Endodermal cell (in vitro differentiated cells): Measurements from ENCODE around the gene HOXD12. TPM values are rescaled to one million over a fixed set of nuclear protein-coding genes. Genes with fewer than 3 reads are reported as not detected.

Source experiments
- DNase-seq: peaks from one replicate; pipeline ENCODE4 v3.0.0-alpha.2; 2017
- H3K27ac ChIP-seq: 2 replicates; pipeline ENCODE4 v1.5.1; 2013; ENCODE audit warnings: mild to moderate bottlenecking, low read depth, low read length, moderate library complexity
- H3K27me3 ChIP-seq: 2 replicates; pipeline ENCODE4 v1.6.1; 2013; ENCODE audit warnings: mild to moderate bottlenecking, low read length, moderate library complexity; ENCODE audit not compliant: insufficient read depth, control insufficient read depth, poor library complexity, severe bottlenecking
- H3K36me3 ChIP-seq: 2 replicates; pipeline ENCODE4 v1.7.0; 2013; ENCODE audit warnings: mild to moderate bottlenecking, low read length, moderate library complexity; ENCODE audit not compliant: control insufficient read depth, insufficient read depth
- H3K4me1 ChIP-seq: one replicate; pipeline ENCODE4 v1.7.0; 2013; ENCODE audit warnings: low read length; ENCODE audit not compliant: control insufficient read depth, insufficient read depth
- H3K4me3 ChIP-seq: 2 replicates; pipeline ENCODE4 v1.5.1; 2013; ENCODE audit warnings: mild to moderate bottlenecking, low read length, moderate library complexity
- H3K9ac ChIP-seq: 2 replicates; pipeline ENCODE4 v1.6.1; 2013; ENCODE audit warnings: mild to moderate bottlenecking, low read length, moderate library complexity; ENCODE audit not compliant: poor library complexity, severe bottlenecking; ENCODE audit errors: extremely low read depth
- H3K9me3 ChIP-seq: 2 replicates; pipeline ENCODE4 v1.6.1; 2013; ENCODE audit warnings: mild to moderate bottlenecking, low read length, moderate library complexity; ENCODE audit not compliant: control insufficient read depth
- H3K27ac Mint-ChIP-seq: 2 replicates; pipeline ENCODE4 v1.8.0; 2020; ENCODE audit warnings: mixed read lengths
- H3K27me3 Mint-ChIP-seq: 2 replicates; pipeline ENCODE4 v1.8.0; 2021; ENCODE audit warnings: mild to moderate bottlenecking, mixed read lengths; ENCODE audit not compliant: insufficient read depth
- H3K36me3 Mint-ChIP-seq: 2 replicates; pipeline ENCODE4 v1.8.0; 2020; ENCODE audit warnings: low read depth, mixed read lengths
- H3K4me1 Mint-ChIP-seq: 2 replicates; pipeline ENCODE4 v1.8.0; 2020; ENCODE audit warnings: mixed read lengths
- H3K4me3 Mint-ChIP-seq: 2 replicates; pipeline ENCODE4 v1.8.0; 2020; ENCODE audit warnings: mild to moderate bottlenecking, moderate library complexity, mixed read lengths
- H3K9me3 Mint-ChIP-seq: 2 replicates; pipeline ENCODE4 v1.8.0; 2020; ENCODE audit warnings: mild to moderate bottlenecking, mixed read lengths
- CTCF ChIP-seq: fragments of 200-600 bp; sonication (generic); conservative IDR thresholded peaks from 2 replicates; pipeline ENCODE4 v1.5.0; 2021; ENCODE audit warnings: antibody characterized with exemption, mild to moderate bottlenecking
- WGBS, 2 experiments: methylation state at CpG; one replicate each; pipeline versions ENCODE4 v1.1.5 to v1.1.7; 2013; ENCODE audit warnings: missing lambda C conversion rate in 2 of 2, mixed read lengths in 1 of 2; ENCODE audit not compliant: insufficient coverage in 1 of 2, insufficient read length in 1 of 2; 5-methylcytosine and 5-hydroxymethylcytosine counted together
- total RNA-seq, 2 donors: library from RNA; stranded (reverse); fragmentation: NEBNext Ultra II Directional in 1 of 2; extraction: Animal tissue kit (Norgen Biotek cat#: 25700) in 1 of 2; gene quantifications; 2 replicates in 1 of 2; 3 replicates in 1 of 2; pipeline ENCODE4 v1.2.1, GENCODE V29; 2021

Gene HOXD12
- total RNA-seq, 2 donors from 2014 or later: not detected

GRCh38 chr2:176105078-176105729 lies 5.6 kb downstream of the HOXD12 start:
- Histone ChIP-seq H3K9ac (no peak overlapping the region), H3K4me1 (no peaks in the 10 kb centered on the region), H3K9me3 (no peaks in the 10 kb centered on the region), H3K27ac (no peak overlapping the region), H3K36me3 (no peaks in the 10 kb centered on the region), H3K27me3 (peaks cover 99% of the 10 kb centered on the region), H3K4me3 (peak overlapping the region; percentile 27)
- Mint-ChIP-seq H3K27me3 (peaks cover 95% of the 10 kb centered on the region), H3K9me3 (no peaks in the 10 kb centered on the region), H3K4me3 (peak overlapping the region; percentile 41), H3K36me3 (no peaks in the 10 kb centered on the region), H3K27ac (no peak overlapping the region), H3K4me1 (peaks cover 26% of the 10 kb centered on the region)
- 4 to 6% methylated on average over 15 to 25 of the region's 25 CpGs for WGBS, 2 experiments
- peak; percentile 79 for DNase-seq
- no peak for TF ChIP-seq CTCF

GRCh38 chr2:176105730-176106580 lies 6.4 kb downstream of the HOXD12 start:
- Mint-ChIP-seq H3K27me3 (peaks cover 95% of the 10 kb centered on the region), H3K9me3 (no peaks in the 10 kb centered on the region), H3K4me1 (peaks cover 26% of the 10 kb centered on the region), H3K27ac (no peak overlapping the region), H3K4me3 (peak overlapping the region; percentile 32), H3K36me3 (no peaks in the 10 kb centered on the region)
- Histone ChIP-seq H3K4me3 (no peak overlapping the region), H3K9ac (no peak overlapping the region), H3K27me3 (peaks cover 99% of the 10 kb centered on the region), H3K36me3 (no peaks in the 10 kb centered on the region), H3K4me1 (no peaks in the 10 kb centered on the region), H3K27ac (no peak overlapping the region), H3K9me3 (no peaks in the 10 kb centered on the region)
- no peak for DNase-seq
- 7 to 8% methylated on average over 20 to 25 of the region's 25 CpGs for WGBS, 2 experiments
- no peak for TF ChIP-seq CTCF

- Histone ChIP-seq H3K27ac (no peak within 1 kb of the TSS), H3K9me3 (no peaks in the 10 kb centered on the region), H3K4me3 (no peak within 1 kb of the TSS), H3K27me3 (peaks cover 99% of the 10 kb centered on the region), H3K4me1 (no peaks in the 10 kb centered on the region), H3K36me3 (no peaks in the 10 kb centered on the region), H3K9ac (no peak within 1 kb of the TSS)
- Mint-ChIP-seq H3K27ac (no peak within 1 kb of the TSS), H3K36me3 (no peaks in the 10 kb centered on the region), H3K4me1 (peaks cover 26% of the 10 kb centered on the region), H3K4me3 (peak within 1 kb of the TSS; percentile 48), H3K27me3 (peaks cover 95% of the 10 kb centered on the region), H3K9me3 (no peaks in the 10 kb centered on the region)
- no peak for TF ChIP-seq CTCF
- WGBS, 2 experiments: 0 to 1% methylated on average over 11 to 84 of the region's 85 CpGs
- DNase-seq: peak; percentile 84
These were observed 7.3 kb downstream of the HOXD12 start, which contains the start of gene HOXD11 for GRCh38 chr2:176106581-176107539. HOXD11 (plus strand) TSS chr2:176107280; CDS start chr2:176107356, 76 bp downstream.
